AG04449 (cell line): ENCODE measurements around the gene SRGAP3.

ENCODE experiments used
- CTCF ChIA-PET: fragments of 350-600 bp; formaldehyde crosslinking; extraction: SDS; loops from one replicate; lab custom pipeline; 2021; ENCODE audit warnings: antibody characterized with exemption; lab: Yijun Ruan, JAX
- POLR2A ChIA-PET: fragments of 400-600, 350-600 bp; formaldehyde crosslinking; extraction: SDS; loops from one replicate; lab custom pipeline; 2020; ENCODE audit warnings: antibody characterized with exemption, inconsistent platforms; lab: Yijun Ruan, JAX
- DNase-seq: peaks from one replicate; pipeline ENCODE4 v3.0.0-alpha.2; 2010; ENCODE audit warnings: low read depth, low spot score
- H3K4me3 ChIP-seq: 2 replicates; pipeline ENCODE4 v1.5.1; 2011; ENCODE audit warnings: low read depth, mild to moderate bottlenecking, control low read depth, low read length
- TF ChIP-seq, protein P1 (sequence below): IDR thresholded peaks from one replicate; pipeline ENCODE4 v1.5.1; 2011; ENCODE audit warnings: mild to moderate bottlenecking, moderate library complexity, low read length, control low read depth, inconsistent platforms; ENCODE audit not compliant: insufficient read depth; ENCODE audit errors: missing control alignments

SRGAP3 gene

DNA sequence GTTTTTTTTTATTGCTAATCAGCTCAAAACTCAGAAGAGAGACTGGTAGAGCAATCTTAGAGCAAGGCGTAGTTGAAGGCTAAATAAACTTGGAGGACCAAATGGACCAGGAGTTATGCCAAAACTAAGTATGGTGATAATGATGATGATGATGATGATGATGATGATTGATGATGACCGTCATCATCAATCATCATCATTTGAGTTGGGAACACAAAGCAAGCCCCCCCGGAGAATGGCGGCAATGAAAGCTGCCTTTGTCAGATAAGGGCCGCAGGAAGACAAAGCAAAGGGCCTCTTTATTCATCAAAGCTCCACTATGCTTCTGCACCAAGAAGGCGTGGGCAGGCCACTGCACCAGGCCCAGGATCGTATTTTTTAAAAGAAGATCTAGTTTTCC is 204.1 kb downstream of the SRGAP3 start:
- TF ChIP-seq, protein P1, sequence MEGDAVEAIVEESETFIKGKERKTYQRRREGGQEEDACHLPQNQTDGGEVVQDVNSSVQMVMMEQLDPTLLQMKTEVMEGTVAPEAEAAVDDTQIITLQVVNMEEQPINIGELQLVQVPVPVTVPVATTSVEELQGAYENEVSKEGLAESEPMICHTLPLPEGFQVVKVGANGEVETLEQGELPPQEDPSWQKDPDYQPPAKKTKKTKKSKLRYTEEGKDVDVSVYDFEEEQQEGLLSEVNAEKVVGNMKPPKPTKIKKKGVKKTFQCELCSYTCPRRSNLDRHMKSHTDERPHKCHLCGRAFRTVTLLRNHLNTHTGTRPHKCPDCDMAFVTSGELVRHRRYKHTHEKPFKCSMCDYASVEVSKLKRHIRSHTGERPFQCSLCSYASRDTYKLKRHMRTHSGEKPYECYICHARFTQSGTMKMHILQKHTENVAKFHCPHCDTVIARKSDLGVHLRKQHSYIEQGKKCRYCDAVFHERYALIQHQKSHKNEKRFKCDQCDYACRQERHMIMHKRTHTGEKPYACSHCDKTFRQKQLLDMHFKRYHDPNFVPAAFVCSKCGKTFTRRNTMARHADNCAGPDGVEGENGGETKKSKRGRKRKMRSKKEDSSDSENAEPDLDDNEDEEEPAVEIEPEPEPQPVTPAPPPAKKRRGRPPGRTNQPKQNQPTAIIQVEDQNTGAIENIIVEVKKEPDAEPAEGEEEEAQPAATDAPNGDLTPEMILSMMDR, result no peak
- DNase-seq, result no peak
- POLR2A ChIA-PET, result no interaction called here
- H3K4me3 ChIP-seq, result no peak overlapping the region
- CTCF ChIA-PET, result interaction anchor here (0.9 to 1.7 kb wide), 4 partner anchors 20 to 74 kb away, joined by 3 to 4 read pairs (median 4); no protein-coding TSS in a partner anchor

DNA sequence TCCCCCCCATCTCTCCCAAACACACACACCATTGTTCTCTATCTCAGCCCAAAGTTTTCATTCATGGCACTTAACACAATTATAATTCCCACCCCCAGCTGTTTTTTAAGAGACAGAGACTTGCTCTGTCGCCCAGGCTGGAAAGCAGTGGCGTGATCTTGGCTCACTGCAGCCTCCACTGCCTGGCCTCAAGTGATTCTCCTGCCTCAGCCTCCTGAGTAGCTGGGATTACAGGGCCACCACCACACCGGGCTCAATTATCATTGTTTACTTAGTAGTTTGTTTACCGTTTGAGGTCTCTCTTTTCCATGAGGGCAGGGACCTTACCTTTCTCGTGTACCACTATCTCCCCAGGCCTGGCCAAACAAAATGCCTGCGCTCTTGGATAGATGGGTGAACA is 206.4 kb downstream of the SRGAP3 start:
- no peak for DNase-seq
- ChIA-PET CTCF (interaction anchor here (0.7 to 1.1 kb wide), 2 partner anchors 12 to 25 kb away, joined by 3 read pairs; no protein-coding TSS in a partner anchor), POLR2A (no interaction called here)
- TF ChIP-seq, protein P1, result no peak
- no peak overlapping the region for H3K4me3 ChIP-seq

DNA sequence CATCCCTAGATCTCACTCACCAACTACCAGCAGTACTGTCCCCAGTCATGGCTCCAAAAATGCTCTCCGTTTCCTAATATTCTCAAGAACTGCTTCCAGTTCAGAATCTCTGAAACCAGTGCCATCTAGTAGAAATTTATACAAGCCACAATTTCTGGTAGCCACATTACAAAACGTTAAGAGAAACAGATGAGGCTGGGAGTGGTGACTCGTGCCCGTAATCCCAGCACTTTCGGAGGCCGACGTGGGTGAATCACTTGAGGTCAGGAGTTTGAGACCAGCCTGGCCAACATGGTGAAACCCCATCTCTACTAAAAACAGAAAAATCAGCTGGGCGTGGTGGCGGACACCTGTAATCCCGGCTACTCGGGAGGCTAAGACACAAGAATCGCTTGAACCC is 207.8 kb downstream of the SRGAP3 start:
- TF ChIP-seq, protein P1, result no peak
- ChIA-PET CTCF (no interaction called here), POLR2A (no interaction called here)
- DNase-seq, result no peak
- H3K4me3 ChIP-seq, result no peak overlapping the region

DNA sequence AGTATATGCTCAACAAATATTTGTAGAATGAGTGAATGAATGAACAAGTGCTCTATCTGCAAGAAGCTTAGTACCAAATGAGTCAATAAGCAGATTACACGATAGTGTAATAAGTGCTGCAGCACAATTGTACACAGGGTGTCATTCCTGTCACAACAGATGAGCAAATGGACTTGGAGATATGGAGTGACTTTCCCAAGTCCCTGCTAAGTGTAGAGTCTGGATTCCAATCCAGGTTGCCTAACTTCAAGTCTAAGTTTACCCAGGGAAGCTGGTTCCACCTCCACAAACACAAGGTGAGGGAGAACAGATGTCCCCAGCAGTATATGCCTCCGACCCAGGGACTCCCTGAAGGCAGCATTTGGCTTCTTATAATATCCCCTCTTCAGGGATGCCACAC is 208.4 kb downstream of the SRGAP3 start:
- CTCF ChIA-PET, result no interaction called here
- H3K4me3 ChIP-seq, result no peak overlapping the region
- TF ChIP-seq, protein P1, result no peak
- no peak for DNase-seq
- POLR2A ChIA-PET, result no interaction called here

DNA sequence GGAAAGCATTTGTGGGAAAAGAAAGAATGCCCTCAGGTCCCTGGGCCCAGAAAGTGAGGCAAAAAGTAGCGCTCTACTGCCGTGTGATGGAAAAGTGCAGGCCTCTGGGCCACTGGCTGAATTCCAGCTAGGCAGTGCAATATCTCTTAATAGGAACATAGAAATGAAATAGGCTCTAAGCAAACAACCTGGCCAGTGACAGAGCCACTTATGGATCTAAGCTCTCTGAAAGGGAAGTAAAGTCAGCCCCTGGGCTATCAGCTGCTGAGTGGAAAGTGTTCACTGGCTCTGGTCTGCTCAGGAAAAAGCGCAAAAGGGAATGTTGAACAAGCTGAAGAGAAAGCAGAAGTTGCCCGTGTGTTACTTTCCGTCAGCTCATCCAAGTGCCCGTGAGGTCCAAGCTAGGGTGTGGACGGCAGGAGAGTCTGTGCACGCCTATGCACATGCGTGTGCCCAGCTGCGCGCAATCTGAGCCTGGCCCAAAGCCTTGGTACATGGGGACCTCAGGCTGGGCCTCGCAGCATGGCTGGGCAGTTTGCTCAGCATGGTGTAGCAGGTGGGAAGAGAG is 212.2 kb downstream of the SRGAP3 start:
- ChIA-PET CTCF (interaction anchor here (1.0 kb wide), 1 partner anchor 9 kb away, joined by 3 read pairs; no protein-coding TSS in a partner anchor), POLR2A (no interaction called here)
- no peak overlapping the region for H3K4me3 ChIP-seq
- TF ChIP-seq, protein P1, result no peak
- DNase-seq, result no peak

DNA sequence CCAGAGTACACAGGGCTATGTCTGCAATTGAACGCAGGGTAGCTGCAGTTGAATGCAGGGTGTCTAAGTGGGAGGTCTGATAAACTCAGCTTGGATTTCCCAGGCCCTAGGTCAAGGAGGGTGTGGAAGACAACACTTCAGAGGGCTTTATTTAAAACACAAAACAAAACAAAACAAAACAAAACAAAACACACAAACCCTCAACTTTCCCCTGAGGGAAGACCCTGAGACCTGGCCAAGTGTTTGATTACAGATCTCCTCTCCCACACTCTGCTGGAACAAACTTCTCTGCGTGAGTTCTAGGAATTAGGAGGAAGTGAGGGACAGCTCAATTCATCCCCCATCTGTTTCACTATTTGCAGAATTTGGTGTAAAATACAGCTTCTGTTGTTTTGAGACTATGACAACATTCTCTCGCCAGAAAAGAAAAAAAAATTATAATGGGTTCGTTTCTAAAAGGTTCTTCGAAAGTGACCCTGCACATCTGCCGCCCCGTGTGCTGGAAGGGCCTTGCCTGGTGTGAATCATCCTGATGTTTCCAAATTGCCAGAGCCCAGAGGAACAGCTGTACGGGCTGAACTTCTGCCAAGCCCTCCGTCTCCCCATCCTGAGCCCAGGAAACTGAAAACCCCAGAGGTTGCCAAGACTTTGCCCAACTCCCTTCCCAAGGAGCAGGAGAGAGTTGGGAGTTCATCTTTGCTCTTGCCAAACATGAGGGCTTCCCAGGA is 212.9 kb downstream of the SRGAP3 start:
- TF ChIP-seq, protein P1, result no peak
- DNase-seq, result no peak
- POLR2A ChIA-PET, result no interaction called here
- H3K4me3 ChIP-seq, result no peak overlapping the region
- CTCF ChIA-PET, result interaction anchor here (1.0 kb wide), 1 partner anchor 8 kb away, joined by 3 read pairs; no protein-coding TSS in a partner anchor
